GM19025 (cell line): ENCODE results near the gene MKI67.
"Not testable (repeated sequence)": the region's sequence is repeated elsewhere in the genome, so short reads cannot be mapped to it uniquely, and the experiment has no call there.

Experiments used
- ATAC-seq: cut with Tn5 transposase; IDR thresholded peaks from one replicate; pipeline ENCODE4 v1.9.1; 2021; ENCODE audit warnings: mild to moderate bottlenecking, low read depth, moderate library complexity; ENCODE audit not compliant: unreplicated experiment

The MKI67 gene

GRCh38 chr10:128110339-128110738, 15.9 kb downstream of the MKI67 start:
- ATAC-seq = no peak

GRCh38 chr10:128109707-128110106, 16.5 kb downstream of the MKI67 start:
- no peak for ATAC-seq

GRCh38 chr10:128105383-128105782, 20.8 kb downstream of the MKI67 start:
- ATAC-seq = no peak

- ATAC-seq = no peak
Measured at GRCh38 chr10:128103229-128103714, 23.0 kb downstream of the MKI67 start.

GRCh38 chr10:128102480-128103228, 23.6 kb downstream of the MKI67 start:
- no peak for ATAC-seq

GRCh38 chr10:128101901-128102300, 24.3 kb downstream of the MKI67 start:
- ATAC-seq = no peak

GRCh38 chr10:128099901-128100300, 26.3 kb downstream of the MKI67 start:
- ATAC-seq = no peak

GRCh38 chr10:128098631-128099030, 27.6 kb downstream of the MKI67 start:
- no peak for ATAC-seq

- ATAC-seq = no peak
Measured at GRCh38 chr10:128097783-128098182, 28.4 kb downstream of the MKI67 start.

GRCh38 chr10:128096486-128097199, 29.6 kb downstream of the MKI67 start:
- no peak for ATAC-seq

- ATAC-seq = no peak
Measured at GRCh38 chr10:128095753-128096469, 30.3 kb downstream of the MKI67 start.

- peak; percentile 46 for ATAC-seq
Measured at GRCh38 chr10:128095027-128095752, 31.0 kb downstream of the MKI67 start.

GRCh38 chr10:128094596-128094995, 31.6 kb downstream of the MKI67 start:
- not testable (repeated sequence) for ATAC-seq

GRCh38 chr10:128092454-128092853, 33.8 kb downstream of the MKI67 start:
- ATAC-seq = no peak

GRCh38 chr10:128091636-128092210, 34.5 kb downstream of the MKI67 start:
- ATAC-seq = no peak

- no peak for ATAC-seq
Measured at GRCh38 chr10:128087884-128088709, 38.1 kb downstream of the MKI67 start.

GRCh38 chr10:128087146-128087883, 38.9 kb downstream of the MKI67 start:
- no peak for ATAC-seq

- no peak for ATAC-seq
Measured at GRCh38 chr10:128086003-128086863, 40.0 kb downstream of the MKI67 start.
